ENCODE results near the gene POLD2.
A peak's percentile ranks its signal among the peaks of the same experiment; 100 is the strongest.

The POLD2 gene

DNA sequence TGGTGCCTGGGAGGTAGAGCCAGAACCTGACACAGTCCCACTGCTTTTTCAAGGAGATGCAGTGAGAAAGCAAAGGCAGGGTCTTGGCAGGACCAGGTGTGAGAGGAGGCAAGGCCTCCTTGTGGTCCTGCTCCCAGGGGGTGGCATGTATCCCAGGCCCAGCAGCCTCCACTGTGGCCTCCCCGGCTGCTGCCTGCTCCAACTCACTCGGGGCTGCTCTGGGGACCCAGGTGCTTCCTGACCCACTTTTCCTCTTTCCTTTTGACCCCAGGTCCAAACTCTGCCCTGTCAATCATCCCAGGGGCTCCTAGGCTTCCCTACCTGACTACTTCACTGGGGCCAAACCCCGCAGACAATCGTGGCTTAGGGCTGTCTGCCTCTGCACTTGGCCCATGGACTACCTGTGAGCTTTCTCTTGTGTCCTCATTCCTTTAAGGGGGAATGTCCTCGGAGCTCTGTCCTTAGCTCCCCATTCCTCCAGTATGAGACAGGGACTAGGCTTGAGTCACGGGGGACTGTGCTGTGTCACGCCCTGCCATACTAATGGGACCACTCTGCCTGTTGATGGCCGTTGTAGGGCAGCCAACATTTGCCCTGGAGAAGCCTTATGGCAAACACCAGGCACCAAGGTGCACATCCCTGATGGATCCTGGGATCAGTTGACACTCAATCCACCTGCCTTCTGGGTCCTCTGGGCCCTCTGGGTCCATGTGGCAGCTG is 20.3 kb downstream of the POLD2 start:
- peaks cover 8% of the 10 kb centered on the region for H3F3A ChIP-seq (ENCODE audit: control insufficient read depth, insufficient read depth)
- H3K4me3 ChIP-seq (ENCODE audit: low read length): no peak overlapping the region
- no peak overlapping the region for H3K4me2 ChIP-seq (ENCODE audit: low read length)
- H3K4me1 ChIP-seq (ENCODE audit: control insufficient read depth, low read length): peaks cover 36% of the 10 kb centered on the region
- peaks cover 34% of the 10 kb centered on the region for H3K27me3 ChIP-seq (ENCODE audit: control insufficient read depth, low read length)
- no peaks in the 10 kb centered on the region for H3K79me2 ChIP-seq (ENCODE audit: control insufficient read depth, low read length)
- H3K9me2 ChIP-seq (replicated peaks; ENCODE audit: control insufficient read depth, low read length): no peaks in the 10 kb centered on the region
- H3K36me3 ChIP-seq (ENCODE audit: control insufficient read depth, low read length): no peaks in the 10 kb centered on the region
- TF ChIP-seq, protein P1, sequence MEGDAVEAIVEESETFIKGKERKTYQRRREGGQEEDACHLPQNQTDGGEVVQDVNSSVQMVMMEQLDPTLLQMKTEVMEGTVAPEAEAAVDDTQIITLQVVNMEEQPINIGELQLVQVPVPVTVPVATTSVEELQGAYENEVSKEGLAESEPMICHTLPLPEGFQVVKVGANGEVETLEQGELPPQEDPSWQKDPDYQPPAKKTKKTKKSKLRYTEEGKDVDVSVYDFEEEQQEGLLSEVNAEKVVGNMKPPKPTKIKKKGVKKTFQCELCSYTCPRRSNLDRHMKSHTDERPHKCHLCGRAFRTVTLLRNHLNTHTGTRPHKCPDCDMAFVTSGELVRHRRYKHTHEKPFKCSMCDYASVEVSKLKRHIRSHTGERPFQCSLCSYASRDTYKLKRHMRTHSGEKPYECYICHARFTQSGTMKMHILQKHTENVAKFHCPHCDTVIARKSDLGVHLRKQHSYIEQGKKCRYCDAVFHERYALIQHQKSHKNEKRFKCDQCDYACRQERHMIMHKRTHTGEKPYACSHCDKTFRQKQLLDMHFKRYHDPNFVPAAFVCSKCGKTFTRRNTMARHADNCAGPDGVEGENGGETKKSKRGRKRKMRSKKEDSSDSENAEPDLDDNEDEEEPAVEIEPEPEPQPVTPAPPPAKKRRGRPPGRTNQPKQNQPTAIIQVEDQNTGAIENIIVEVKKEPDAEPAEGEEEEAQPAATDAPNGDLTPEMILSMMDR (IDR thresholded peaks at IDR 0.05; ENCODE audit: low read depth, low read length, poor library complexity, severe bottlenecking): no peak
- TF ChIP-seq EZH2phosphoT487 (IDR thresholded peaks at IDR 0.05; ENCODE audit: borderline replicate concordance, low read length): no peak
- no peak overlapping the region for H3K27ac ChIP-seq (ENCODE audit: low read depth, low read length)
- no peaks in the 10 kb centered on the region for H4K20me1 ChIP-seq (ENCODE audit: control insufficient read depth, insufficient read depth, low read depth, low read length)
- H3K9me3 ChIP-seq (ENCODE audit: control insufficient read depth, insufficient read depth, low read length): no peaks in the 10 kb centered on the region

DNA sequence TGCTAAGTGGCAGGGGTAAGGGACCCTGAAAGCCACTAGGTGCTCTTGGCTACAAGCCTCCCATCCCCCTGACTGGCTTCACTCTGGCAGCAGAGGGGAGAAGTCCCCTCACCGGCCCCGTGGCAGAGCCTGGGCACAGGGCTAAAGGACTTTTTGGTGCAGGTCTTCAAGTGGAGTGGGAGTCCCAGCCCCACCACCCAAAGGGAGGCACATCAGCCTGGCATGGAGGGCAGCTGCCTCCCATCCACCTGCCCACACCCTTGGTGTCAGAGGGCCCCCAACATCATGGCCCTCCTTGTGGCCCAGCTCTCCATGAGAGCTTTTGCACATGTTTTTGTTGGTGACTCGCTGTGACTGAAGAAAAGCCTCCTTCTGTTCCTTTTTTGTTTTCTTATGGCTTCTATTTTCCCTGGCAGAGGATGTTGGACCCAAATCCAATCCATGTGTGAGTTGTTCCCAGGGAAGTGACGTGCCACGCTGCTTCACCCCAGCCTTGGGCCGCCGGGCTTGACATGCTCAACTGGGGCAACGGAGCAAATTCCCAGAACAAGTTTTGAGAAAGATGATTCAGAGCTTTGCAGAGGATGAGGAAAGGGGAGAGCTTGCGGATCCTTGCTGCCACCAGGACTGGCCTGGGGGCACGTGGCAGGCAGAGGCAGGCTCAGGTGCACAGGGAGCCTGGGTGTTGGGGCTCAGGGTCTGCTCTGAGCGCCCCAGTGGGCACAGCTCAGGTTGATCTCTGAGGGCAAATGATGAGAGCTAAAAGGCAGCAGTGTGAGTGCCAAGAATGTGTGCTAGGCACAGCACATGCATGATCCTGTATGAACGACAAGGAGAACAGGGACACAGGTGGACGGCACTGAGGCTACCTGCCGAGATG is 21.1 kb downstream of the POLD2 start:
- Histone ChIP-seq H4K20me1 (ENCODE audit: control insufficient read depth, insufficient read depth, low read depth, low read length) (no peaks in the 10 kb centered on the region), H3F3A (ENCODE audit: control insufficient read depth, insufficient read depth) (peaks cover 8% of the 10 kb centered on the region), H3K27me3 (ENCODE audit: control insufficient read depth, low read length) (peaks cover 34% of the 10 kb centered on the region), H3K9me2 (replicated peaks; ENCODE audit: control insufficient read depth, low read length) (no peaks in the 10 kb centered on the region), H3K36me3 (ENCODE audit: control insufficient read depth, low read length) (no peaks in the 10 kb centered on the region), H3K4me2 (ENCODE audit: low read length) (no peak overlapping the region), H3K4me3 (ENCODE audit: low read length) (no peak overlapping the region), H3K27ac (ENCODE audit: low read depth, low read length) (no peak overlapping the region), H3K4me1 (ENCODE audit: control insufficient read depth, low read length) (peaks cover 44% of the 10 kb centered on the region), H3K9me3 (ENCODE audit: control insufficient read depth, insufficient read depth, low read length) (no peaks in the 10 kb centered on the region), H3K79me2 (ENCODE audit: control insufficient read depth, low read length) (no peaks in the 10 kb centered on the region)
- TF ChIP-seq, protein P1 (IDR thresholded peaks at IDR 0.05; ENCODE audit: low read depth, low read length, poor library complexity, severe bottlenecking): no peak
- no peak for TF ChIP-seq EZH2phosphoT487 (IDR thresholded peaks at IDR 0.05; ENCODE audit: borderline replicate concordance, low read length)

DNA sequence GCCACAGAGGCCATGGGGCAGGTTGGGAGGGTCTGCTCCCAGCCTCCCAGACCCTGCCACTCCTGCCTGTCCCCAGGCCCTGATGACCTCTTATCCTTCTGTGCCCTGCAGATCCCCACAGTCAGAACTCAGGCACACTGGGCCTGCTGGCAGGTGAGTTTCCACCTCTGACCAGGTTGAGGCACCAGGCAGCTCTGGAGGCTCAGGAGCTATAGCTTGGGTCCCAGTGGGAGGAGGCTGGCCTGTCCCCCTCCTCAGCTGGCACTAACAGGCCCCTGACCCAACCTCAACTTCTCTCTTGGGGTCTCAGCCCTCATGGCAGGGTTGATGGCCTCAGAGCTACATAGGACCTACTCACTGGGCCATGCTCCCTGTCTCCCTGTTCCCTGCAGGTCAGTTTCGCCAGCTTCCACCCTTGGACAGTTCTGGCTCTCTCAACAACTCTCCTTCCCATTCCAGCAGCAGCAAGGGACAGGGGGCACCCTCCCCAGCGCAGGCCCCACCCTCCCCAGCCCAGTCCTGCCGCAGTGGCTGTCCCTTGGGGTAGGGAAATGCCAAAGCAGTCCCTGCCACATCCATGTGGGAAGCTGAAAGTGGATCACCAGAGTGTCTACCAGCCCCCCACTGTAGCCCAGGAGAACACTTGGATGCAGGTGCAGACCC is 21.9 kb downstream of the POLD2 start:
- Histone ChIP-seq H3K36me3 (ENCODE audit: control insufficient read depth, low read length) (no peaks in the 10 kb centered on the region; the same call in 1 of the 2 replicates), H3F3A (ENCODE audit: control insufficient read depth, insufficient read depth) (peaks cover 8% of the 10 kb centered on the region), H3K27ac (ENCODE audit: low read depth, low read length) (no peak overlapping the region), H4K20me1 (ENCODE audit: control insufficient read depth, insufficient read depth, low read depth, low read length) (no peaks in the 10 kb centered on the region), H3K9me2 (replicated peaks; ENCODE audit: control insufficient read depth, low read length) (no peaks in the 10 kb centered on the region), H3K79me2 (ENCODE audit: control insufficient read depth, low read length) (no peaks in the 10 kb centered on the region), H3K4me1 (ENCODE audit: control insufficient read depth, low read length) (peaks cover 52% of the 10 kb centered on the region), H3K27me3 (ENCODE audit: control insufficient read depth, low read length) (peaks cover 32% of the 10 kb centered on the region), H3K9me3 (ENCODE audit: control insufficient read depth, insufficient read depth, low read length) (no peaks in the 10 kb centered on the region), H3K4me3 (ENCODE audit: low read length) (0 out of 2 replicates have a peak overlapping the region, but pooled peaks have one; percentile 1), H3K4me2 (ENCODE audit: low read length) (peak overlapping the region; percentile 35)
- no peak for TF ChIP-seq EZH2phosphoT487 (IDR thresholded peaks at IDR 0.05; ENCODE audit: borderline replicate concordance, low read length)
- TF ChIP-seq, protein P1 (IDR thresholded peaks at IDR 0.05; ENCODE audit: low read depth, low read length, poor library complexity, severe bottlenecking): no peak

Measured in DOHH2 (cell line).